GM19328 (cell line): ENCODE data around the gene GORASP2.
A peak's percentile ranks its signal among the peaks of the same experiment; 100 is the strongest.
"Not testable (repeated sequence)": the region's sequence is repeated elsewhere in the genome, so short reads cannot be mapped to it uniquely, and the experiment has no call there.

Experiments used
- ATAC-seq: cut with Tn5 transposase; IDR thresholded peaks from one replicate; pipeline ENCODE4 v1.9.1; 2021; ENCODE audit warnings: mild to moderate bottlenecking, moderate library complexity; ENCODE audit not compliant: unreplicated experiment

Gene GORASP2

GRCh38 chr2:170928824-170929685 lies at the start of gene GORASP2:
GORASP2 (plus strand) TSS chr2:170929253; CDS start chr2:170929341, 88 bp downstream.
- peak; percentile 90 for ATAC-seq

- ATAC-seq = no peak
Measured at GRCh38 chr2:170881840-170882239, 47.2 kb upstream of the GORASP2 start.

- no peak for ATAC-seq
Measured at GRCh38 chr2:170882758-170883157, 46.3 kb upstream of the GORASP2 start.

- ATAC-seq = no peak
Measured at GRCh38 chr2:170883683-170884082, 45.4 kb upstream of the GORASP2 start.

- ATAC-seq = no peak
Measured at GRCh38 chr2:170885130-170885791, 43.8 kb upstream of the GORASP2 start.

- no peak for ATAC-seq
Measured at GRCh38 chr2:170886386-170886785, 42.7 kb upstream of the GORASP2 start.

- ATAC-seq = no peak
Measured at GRCh38 chr2:170887496-170887895, 41.6 kb upstream of the GORASP2 start.

GRCh38 chr2:170887896-170888295 lies 41.2 kb upstream of the GORASP2 start:
- no peak for ATAC-seq

- ATAC-seq = no peak
Measured at GRCh38 chr2:170891893-170892292, 37.2 kb upstream of the GORASP2 start.

- no peak for ATAC-seq
Measured at GRCh38 chr2:170892391-170892951, 36.6 kb upstream of the GORASP2 start.

- ATAC-seq = no peak
Measured at GRCh38 chr2:170895023-170895757, 33.9 kb upstream of the GORASP2 start.

- ATAC-seq = no peak
Measured at GRCh38 chr2:170896622-170897021, 32.4 kb upstream of the GORASP2 start.

- no peak for ATAC-seq
Measured at GRCh38 chr2:170897108-170897507, 31.9 kb upstream of the GORASP2 start.

- ATAC-seq = no peak
Measured at GRCh38 chr2:170905864-170906263, 23.2 kb upstream of the GORASP2 start.

- no peak for ATAC-seq
Measured at GRCh38 chr2:170911314-170911889, 17.7 kb upstream of the GORASP2 start.

- ATAC-seq = not testable (repeated sequence)
Measured at GRCh38 chr2:170914994-170915666, 13.9 kb upstream of the GORASP2 start.

GRCh38 chr2:170917219-170917913 lies 11.7 kb upstream of the GORASP2 start:
- no peak for ATAC-seq

GRCh38 chr2:170917957-170918356 lies 11.1 kb upstream of the GORASP2 start:
- ATAC-seq = no peak

- ATAC-seq = not testable (repeated sequence)
Measured at GRCh38 chr2:170921873-170922272, 7.2 kb upstream of the GORASP2 start.
